HG03457 (cell line): ENCODE results near the gene BICD1.
A peak's percentile ranks its signal among the peaks of the same experiment; 100 is the strongest.
"Not testable (repeated sequence)": the region's sequence is repeated elsewhere in the genome, so short reads cannot be mapped to it uniquely, and the experiment has no call there.

Experiments used
- ATAC-seq: cut with Tn5 transposase; IDR thresholded peaks from one replicate; pipeline ENCODE4 v1.9.1; 2021; ENCODE audit warnings: moderate number of reproducible peaks; ENCODE audit not compliant: unreplicated experiment

Gene BICD1

GRCh38 chr12:32273063-32273522 is 166.4 kb downstream of the BICD1 start:
- ATAC-seq: peak; percentile 49

GRCh38 chr12:32273712-32274111 is 167.1 kb downstream of the BICD1 start:
- ATAC-seq: peak; percentile 75

DNA sequence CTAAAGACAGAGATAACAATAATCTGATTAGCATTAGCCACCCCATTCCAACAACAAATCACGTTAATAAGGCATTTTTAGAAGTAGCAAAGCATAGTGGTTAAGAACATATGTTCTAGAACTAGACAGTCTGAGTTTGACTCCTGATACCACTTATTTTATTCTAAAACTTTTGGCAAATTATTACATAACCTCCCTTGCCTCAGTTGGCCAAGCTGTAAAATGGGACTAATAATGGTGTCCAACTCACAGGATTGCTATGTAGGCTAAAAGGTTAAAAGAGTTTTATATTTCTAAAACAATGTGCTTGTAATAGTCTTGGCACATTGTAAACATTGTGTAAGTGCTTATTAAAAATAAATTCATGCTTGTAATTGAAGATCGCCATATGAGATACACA is 168.0 kb downstream of the BICD1 start:
- no peak for ATAC-seq

DNA sequence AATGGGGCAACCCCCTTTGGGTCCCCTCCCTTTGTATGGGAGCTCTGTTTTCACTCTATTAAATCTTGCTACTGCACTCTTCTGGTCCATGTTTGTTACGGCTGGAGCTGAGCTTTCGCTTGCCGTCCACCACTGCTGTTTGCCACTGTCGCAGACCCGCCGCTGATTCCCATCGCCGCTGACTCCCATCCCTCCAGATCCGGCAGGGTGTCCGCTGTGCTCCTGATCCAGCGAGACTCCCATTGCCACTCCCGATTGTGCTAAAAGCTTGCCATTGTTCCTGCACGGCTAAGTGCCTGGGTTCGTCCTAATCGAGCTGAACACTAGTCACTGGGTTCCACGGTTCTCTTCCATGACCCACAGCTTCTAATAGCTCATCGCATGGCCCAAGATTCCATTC is 168.9 kb downstream of the BICD1 start:
- ATAC-seq: not testable (repeated sequence)

DNA sequence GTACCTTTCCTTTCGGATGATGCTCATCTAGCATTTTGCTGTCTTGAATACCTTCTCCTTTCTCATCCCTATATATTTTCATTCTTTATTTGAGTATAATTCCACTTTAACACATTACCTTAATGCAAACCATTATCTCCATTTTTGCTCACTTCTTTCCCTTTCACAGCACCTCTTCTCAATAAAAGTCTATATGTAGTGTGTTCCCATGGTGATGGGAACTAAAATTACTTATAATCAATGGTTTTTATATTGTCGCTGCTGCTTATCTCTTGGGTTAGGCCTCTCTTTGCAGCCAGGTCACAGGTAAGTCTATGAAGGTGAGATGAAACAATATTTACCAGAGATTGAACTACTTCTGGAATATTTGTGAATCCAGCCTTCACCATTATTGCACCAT is 171.1 kb downstream of the BICD1 start:
- no peak for ATAC-seq

- no peak for ATAC-seq
These were observed 174.5 kb downstream of the BICD1 start for GRCh38 chr12:32281098-32281497.

- ATAC-seq: no peak
These were observed 177.9 kb downstream of the BICD1 start for GRCh38 chr12:32284561-32284960.

- no peak for ATAC-seq
These were observed 178.4 kb downstream of the BICD1 start for GRCh38 chr12:32285021-32285420.

DNA sequence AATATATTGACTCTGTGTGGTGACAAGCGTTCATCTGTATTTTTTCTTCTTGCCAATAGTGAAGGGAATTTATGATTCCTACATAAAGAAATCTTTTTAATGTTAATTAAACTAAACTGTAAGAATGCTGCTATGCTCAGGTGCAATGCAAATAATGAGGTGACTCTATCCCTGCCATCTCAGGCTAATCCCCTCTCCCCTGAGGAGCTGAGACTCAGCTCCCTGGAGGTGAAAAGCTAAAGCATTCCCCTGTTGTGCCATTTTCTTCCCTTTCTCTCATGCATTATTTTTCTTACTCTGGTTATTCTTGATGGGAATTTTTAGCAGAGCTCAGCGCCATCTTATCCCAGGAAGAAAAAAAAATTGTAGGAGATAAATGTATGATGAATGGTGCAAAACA is 178.8 kb downstream of the BICD1 start:
- no peak for ATAC-seq

DNA sequence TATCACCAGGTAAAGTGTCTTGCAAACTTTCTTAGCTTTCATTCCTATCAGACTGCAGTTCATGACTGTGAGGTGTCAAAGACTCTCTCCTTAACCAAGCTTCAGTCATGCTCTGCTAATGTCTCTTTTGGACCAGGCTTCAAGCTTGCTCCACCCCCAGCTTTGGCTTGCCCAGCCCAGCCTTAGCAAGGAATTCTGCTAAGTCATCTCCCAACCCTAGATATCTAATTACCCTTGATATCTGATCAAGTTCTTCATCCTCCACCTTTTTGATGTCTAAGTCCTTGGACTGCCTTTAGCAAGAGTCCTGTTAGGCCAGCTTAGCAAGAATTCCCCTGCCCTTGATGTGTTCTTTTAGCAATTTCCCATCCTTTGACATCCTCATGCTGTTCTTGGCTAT is 183.8 kb downstream of the BICD1 start:
- ATAC-seq: no peak

DNA sequence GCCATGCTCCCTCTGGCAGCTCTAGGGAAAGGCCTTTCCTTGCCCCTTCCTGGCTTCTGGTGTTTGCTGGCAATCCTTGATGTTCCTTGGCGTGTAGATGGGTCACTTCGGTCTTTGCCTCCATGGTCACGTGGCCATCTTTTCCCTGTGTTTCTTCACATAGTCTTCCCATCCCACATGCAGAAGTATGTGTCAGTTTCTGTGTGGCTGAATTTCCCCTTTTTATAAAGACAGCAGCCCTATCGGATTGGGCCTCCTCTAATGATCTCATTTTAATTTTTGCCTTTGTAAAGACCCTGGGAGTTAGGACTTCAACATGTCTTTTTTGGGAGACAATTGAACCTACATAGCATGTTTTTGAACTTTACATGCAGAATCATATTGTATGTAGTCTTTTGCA is 185.5 kb downstream of the BICD1 start:
- no peak for ATAC-seq

- ATAC-seq: no peak
These were observed 187.3 kb downstream of the BICD1 start for GRCh38 chr12:32293808-32294419.

DNA sequence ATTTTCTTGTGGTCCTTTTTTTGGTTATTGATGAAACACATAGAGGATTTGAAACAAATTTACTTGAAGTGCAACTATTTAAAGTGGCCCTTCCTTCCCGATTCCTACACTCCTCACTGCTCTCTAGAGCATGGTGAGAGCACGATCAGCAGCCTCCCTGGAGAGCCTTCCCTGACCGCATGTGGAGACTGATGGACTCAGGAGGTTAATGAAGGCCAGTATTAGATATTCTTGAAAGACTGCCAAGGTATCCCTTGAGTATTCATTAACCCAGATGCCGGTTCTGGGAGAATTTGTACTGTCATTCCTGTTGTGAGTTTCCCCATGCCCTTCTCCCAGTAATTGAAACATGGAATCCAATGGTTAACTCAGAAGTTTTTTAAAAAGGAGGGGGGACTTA is 189.9 kb downstream of the BICD1 start:
- ATAC-seq: no peak

- ATAC-seq: no peak
These were observed 192.3 kb downstream of the BICD1 start for GRCh38 chr12:32298917-32299316.

DNA sequence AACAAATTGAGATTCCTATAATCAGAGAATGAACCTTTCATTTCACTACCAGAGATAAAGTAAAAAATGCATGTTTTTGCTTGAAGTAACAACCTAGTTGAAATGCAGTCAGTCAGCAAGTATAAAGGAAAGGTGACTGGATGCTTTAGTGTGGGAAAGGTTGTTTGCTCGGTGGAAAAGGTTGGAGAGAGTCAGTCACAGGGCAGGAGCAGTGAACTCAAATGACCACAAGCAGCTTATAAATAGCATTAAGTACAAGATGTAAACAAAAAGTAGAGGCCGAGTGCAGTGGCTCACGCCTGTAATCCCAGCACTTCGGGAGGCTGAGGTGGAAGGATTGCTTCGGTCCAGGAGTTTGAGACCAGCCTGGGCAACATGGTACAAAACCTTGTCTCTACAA is 194.6 kb downstream of the BICD1 start:
- no peak for ATAC-seq

- no peak for ATAC-seq
These were observed 195.8 kb downstream of the BICD1 start for GRCh38 chr12:32302218-32303173.

GRCh38 chr12:32303174-32303549 is 196.5 kb downstream of the BICD1 start:
- ATAC-seq: no peak

DNA sequence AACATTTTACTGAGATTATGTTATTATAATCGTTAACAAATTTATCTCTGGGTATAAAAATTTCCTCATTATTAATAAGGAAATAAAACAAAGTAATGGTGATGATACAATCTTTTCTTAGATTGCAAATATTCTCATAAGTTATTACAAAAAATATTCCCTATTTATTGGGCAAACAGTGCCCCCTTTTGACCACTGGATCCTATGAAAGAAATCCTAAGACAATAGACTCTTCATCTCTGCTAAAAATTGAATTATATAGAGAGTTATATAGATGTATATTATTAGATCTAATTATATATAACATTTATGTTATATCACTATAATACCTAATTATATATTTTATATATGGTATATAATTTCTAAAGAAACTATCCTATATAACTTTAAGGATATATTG is 198.5 kb downstream of the BICD1 start:
- no peak for ATAC-seq

- no peak for ATAC-seq
These were observed 200.7 kb downstream of the BICD1 start for GRCh38 chr12:32307326-32307725.

DNA sequence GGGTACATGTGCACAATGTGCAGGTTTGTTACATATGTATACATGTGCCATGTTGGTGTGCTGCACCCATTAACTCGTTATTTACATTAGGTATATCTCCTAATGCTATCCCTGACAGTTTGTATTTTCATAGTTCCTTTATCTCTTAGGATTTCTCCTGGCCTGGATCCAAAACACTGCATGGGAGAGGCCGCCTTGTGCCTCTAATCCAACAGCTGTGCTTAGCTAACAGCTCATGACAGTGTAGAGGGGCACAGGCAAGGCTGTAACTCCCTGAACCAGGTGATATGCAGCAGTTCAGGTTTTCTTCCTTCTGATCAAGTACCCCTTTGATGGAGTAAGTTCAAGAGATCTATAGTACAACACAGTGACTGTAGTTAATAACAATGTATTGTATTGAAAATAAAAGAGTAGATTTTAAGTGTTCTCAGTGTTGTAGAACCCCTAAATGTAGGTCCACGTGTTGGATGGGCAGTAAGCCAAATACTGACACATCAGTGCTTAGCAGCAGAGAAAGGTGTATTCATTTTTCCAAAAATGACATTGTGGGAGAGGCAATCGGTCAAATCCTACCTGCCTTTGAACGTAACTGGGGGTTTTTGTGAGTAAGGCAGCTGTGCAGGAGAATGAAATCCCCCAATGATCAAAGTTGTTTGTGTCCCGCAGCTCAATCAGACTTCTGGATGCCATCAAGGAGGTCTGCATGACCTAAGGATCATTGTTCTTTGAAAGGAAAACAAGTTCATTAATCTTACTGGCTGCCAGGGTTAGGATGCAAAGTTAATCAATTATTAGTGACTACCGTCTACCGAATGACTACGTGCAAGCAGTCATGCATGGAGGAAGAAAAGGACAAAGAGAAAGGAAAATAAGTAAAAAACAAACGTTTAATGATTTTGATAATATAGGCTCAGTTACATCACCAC is 203.4 kb downstream of the BICD1 start:
- ATAC-seq: no peak

GRCh38 chr12:32312049-32312670 is 205.5 kb downstream of the BICD1 start:
- ATAC-seq: no peak
